Esophagus squamous epithelium (tissue), 4 donors: Measurements from ENCODE around the gene KLF5.

Experiments
- POLR2A ChIP-seq, 4 donors: fragments of 450-650 bp; IDR thresholded peaks; one replicate each; pipeline ENCODE4 v1.6.1; 2017; ENCODE audit warnings: antibody characterized with exemption in 4 of 4, mild to moderate bottlenecking in 4 of 4, moderate library complexity in 3 of 4
- TF ChIP-seq, protein P1 (sequence below), 6 experiments: fragments of 450-650 bp in 4 of 6; fragments of 200-600 bp in 2 of 6; sonication (generic) in 2 of 6; IDR thresholded peaks; one replicate each; pipeline ENCODE4 v1.5.1; 2016 to 2019; ENCODE audit warnings: antibody characterized with exemption in 6 of 6, mild to moderate bottlenecking in 4 of 6, moderate library complexity in 4 of 6

DNA sequence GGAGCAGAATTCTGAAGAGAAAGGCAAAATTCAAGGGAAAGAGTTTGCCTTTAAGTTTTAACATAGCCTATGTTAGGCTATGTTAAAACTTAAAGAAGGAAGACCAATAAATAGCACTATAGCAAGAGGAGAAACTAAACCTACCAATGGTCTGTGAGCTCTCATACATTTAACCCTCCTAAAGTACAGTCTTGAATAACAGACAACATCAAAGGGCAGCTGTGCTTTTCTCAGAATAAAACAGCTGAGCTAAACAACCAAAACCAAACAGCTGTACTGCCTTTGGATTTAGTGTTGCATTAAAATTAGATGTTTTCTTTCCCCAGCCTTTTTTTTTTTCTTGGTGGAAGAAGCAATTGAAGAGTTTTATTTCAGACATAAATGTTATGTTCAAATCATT is 34.0 kb downstream of the KLF5 start:
- no peak for TF ChIP-seq POLR2A (IDR thresholded peaks at IDR 0.05)
- TF ChIP-seq, protein P1, sequence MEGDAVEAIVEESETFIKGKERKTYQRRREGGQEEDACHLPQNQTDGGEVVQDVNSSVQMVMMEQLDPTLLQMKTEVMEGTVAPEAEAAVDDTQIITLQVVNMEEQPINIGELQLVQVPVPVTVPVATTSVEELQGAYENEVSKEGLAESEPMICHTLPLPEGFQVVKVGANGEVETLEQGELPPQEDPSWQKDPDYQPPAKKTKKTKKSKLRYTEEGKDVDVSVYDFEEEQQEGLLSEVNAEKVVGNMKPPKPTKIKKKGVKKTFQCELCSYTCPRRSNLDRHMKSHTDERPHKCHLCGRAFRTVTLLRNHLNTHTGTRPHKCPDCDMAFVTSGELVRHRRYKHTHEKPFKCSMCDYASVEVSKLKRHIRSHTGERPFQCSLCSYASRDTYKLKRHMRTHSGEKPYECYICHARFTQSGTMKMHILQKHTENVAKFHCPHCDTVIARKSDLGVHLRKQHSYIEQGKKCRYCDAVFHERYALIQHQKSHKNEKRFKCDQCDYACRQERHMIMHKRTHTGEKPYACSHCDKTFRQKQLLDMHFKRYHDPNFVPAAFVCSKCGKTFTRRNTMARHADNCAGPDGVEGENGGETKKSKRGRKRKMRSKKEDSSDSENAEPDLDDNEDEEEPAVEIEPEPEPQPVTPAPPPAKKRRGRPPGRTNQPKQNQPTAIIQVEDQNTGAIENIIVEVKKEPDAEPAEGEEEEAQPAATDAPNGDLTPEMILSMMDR (IDR thresholded peaks at IDR 0.05), result no peak
